GM12801 (cell line): ENCODE measurements around the gene TPPP3.

Experiments
- CTCF ChIP-seq: IDR thresholded peaks from one replicate; pipeline ENCODE4 v1.5.1; 2011; ENCODE audit warnings: control low read depth; ENCODE audit not compliant: insufficient read length; ENCODE audit errors: extremely low read depth

TPPP3 gene

GRCh38 chr16:67395458-67396158 lies 2.3 kb upstream of the TPPP3 start:
- TF ChIP-seq CTCF, result no peak

GRCh38 chr16:67395105-67395457 lies 1.8 kb upstream of the TPPP3 start:
- TF ChIP-seq CTCF, result no peak

DNA sequence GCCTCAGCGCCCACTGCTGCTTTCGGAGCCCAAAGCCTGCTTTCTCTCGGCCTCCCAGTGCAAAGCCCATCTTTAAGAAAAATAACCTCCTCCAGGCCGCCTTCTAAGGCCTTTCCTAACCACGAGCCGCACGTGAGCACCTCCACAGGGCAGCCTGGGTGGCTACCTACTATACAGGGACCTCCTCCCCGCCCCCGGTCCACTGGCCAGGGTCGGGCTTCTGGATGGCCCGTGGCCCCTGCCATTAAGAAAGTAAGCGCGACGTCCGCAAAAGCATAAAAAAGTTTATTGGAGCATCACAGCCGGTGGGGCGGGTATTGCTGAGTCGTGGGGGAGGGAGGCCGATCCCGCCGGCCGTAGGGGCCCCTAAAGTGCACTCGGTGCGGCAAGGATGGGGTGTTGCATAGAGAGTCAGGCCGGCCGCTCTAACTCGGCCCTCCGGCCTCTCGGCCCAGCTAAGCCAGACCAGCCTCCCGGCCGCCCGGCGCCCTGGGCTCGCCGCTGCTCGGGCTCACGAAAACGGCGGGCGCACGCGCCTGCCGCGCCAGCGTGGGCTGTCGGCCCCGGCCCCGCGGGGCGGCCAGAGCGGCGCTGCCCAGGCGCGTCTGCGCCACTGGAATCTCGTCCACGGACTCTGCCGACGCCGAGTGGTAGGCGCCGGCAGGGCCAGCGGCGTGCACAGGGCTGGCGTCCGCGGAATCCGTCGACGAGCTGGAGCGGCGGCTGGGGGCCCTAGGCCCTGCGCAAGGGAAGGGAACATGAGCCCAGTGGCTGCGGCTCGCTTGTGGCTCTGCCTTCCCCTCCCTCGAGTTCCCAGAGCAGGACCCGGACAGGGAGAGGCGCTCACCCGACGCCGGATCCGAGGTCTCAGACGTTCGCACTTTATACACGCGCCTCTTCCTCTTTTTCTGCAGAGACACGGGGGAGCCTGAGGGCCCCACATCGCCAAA lies 1.1 kb upstream of the TPPP3 start:
- no peak for TF ChIP-seq CTCF

DNA sequence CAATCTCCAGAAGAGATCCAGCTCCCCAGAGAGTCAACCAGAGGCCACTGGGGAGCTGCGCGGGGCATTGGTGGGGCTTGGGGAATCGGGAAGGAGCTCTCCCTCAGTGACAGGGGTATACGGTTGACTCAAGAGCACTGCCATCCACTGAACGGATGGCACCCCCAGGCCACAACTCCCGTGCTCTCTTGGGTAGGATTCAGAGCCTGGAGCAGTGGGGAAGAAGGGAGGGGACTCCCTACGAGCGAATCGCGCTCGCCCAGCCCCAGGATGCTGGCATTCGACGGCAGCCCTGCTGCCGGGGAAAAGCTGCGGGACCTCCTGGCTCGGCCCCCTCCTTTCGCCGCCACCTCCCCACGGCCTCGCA lies 473 bp upstream of the TPPP3 start:
- no peak for TF ChIP-seq CTCF

GRCh38 chr16:67392301-67393059 lies 818 bp downstream of the TPPP3 start:
- TF ChIP-seq CTCF, result no peak

DNA sequence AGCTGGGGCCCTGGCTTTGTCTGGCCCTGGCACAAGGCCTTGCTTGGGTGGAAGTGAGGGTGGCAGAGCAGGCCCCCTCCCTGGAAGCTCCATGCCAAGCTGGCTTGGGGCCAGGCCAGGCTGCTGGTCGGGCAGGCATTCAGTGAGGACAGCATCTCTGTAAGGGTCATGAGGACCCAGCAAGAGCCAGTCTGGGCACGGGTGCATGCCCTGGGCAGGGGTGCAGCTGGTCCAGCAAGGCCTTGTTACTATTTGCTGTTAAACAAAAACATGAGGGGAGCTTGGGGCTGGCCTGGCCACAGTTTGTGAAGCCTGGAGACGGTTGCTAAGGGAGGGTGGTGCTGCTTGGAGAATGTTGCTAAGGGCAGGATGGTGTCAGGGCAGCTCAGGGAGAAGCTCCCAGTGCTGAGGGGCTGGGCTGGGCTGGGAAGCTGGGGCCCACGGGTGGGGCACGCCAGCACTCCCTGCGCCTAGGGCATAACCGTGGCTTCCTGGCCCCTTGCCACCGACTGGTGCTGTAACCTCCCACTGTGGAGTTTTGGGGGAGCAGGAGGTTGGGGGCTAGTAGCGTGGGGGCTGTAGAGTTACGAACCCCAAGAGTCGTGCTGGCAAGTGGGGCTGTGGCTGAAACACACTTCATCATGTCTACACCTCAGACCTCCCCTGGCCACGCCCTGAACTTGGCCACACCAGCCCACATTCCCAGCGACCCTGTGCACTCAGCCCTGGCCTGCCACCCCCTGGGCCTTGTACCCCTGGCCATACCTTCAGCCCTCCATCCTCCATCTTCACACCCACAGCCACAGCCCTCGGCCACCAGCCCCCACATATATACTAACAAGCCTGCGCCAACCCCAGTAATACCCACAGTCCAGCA lies 1.6 kb downstream of the TPPP3 start:
- no peak for TF ChIP-seq CTCF
